K562 (cell line): ENCODE results near the gene LRRC59. TPM values are rescaled to one million over a fixed set of nuclear protein-coding genes. Genes with fewer than 3 reads are reported as not detected.

ENCODE experiments used
- CBFB ChIP-seq: sonication (generic); formaldehyde crosslinking; IDR thresholded peaks from 2 replicates; pipeline ENCODE4 v1.4.0; 2020; ENCODE audit warnings: mild to moderate bottlenecking, missing genetic modification reagents
- DPF2 ChIP-seq: fragments of 450-650 bp; IDR thresholded peaks from 2 replicates; pipeline ENCODE4 v1.6.1; 2016
- E2F8 ChIP-seq: fragments of 450-650 bp; IDR thresholded peaks from 2 replicates; pipeline ENCODE4 v1.7.1; 2018; ENCODE audit warnings: mild to moderate bottlenecking, low read depth; ENCODE audit not compliant: partially characterized antibody
- EP300 ChIP-seq: IDR thresholded peaks from 2 replicates; pipeline ENCODE4 v1.6.1; 2012; ENCODE audit warnings: low read length, improper control_type of control experiment
- EZH2 ChIP-seq: IDR thresholded peaks from 2 replicates; pipeline ENCODE4 v1.6.1; 2012; ENCODE audit warnings: low read depth, mild to moderate bottlenecking, inconsistent platforms, low read length, borderline replicate concordance
- FOSL1 ChIP-seq: fragments of 200-800 bp; sonication (Bioruptor generic); conservative IDR thresholded peaks from 2 replicates; pipeline ENCODE4 v1.6.1; 2016; ENCODE audit warnings: missing genetic modification characterization, missing compliant biosample characterization
- HCFC1 ChIP-seq: IDR thresholded peaks from 2 replicates; pipeline ENCODE4 v1.6.1; 2012; ENCODE audit warnings: low read depth, low read length, improper control_type of control experiment
- MXD1 ChIP-seq: fragments of 250-450 bp; sonication (Bioruptor Pico); IDR thresholded peaks from 2 replicates; pipeline ENCODE4 v1.8.0; 2021; ENCODE audit warnings: borderline replicate concordance, mild to moderate bottlenecking, moderate library complexity; ENCODE audit not compliant: poor library complexity, severe bottlenecking
- TCF3 ChIP-seq: sonication (generic); formaldehyde crosslinking; IDR thresholded peaks from 2 replicates; pipeline ENCODE4 v1.4.0; 2020; ENCODE audit warnings: mild to moderate bottlenecking, missing genetic modification reagents
- TFE3 ChIP-seq: fragments of 450-650 bp; formaldehyde crosslinking; IDR thresholded peaks from 2 replicates; pipeline ENCODE4 v1.4.0; 2020; ENCODE audit warnings: mild to moderate bottlenecking, mixed read lengths
- XRCC5 ChIP-seq: fragments of 200-400 bp; formaldehyde crosslinking; IDR thresholded peaks from 2 replicates; pipeline ENCODE4 v1.6.1; 2017; ENCODE audit warnings: low read depth, mild to moderate bottlenecking, low read length
- ZBTB7A ChIP-seq: IDR thresholded peaks from 2 replicates; pipeline ENCODE4 v1.6.1; 2011; ENCODE audit warnings: low read depth, mild to moderate bottlenecking, low read length, moderate library complexity, borderline replicate concordance; ENCODE audit not compliant: control insufficient read depth
- ZFP36 ChIP-seq: fragments of 150-350 bp; IDR thresholded peaks from 2 replicates; pipeline ENCODE4 v1.6.1; 2018; ENCODE audit warnings: low read length, low read depth; ENCODE audit not compliant: partially characterized antibody
- ZNF280A ChIP-seq: fragments of 450-650 bp; IDR thresholded peaks from 2 replicates; pipeline ENCODE4 v1.6.1; 2018; ENCODE audit warnings: mild to moderate bottlenecking, low read depth; ENCODE audit not compliant: partially characterized antibody
- polyA plus RNA-seq, 8 experiments: library from polyadenylated mRNA; depleted of rRNA in 4 of 8; stranded (reverse) in 5 of 8; unstranded in 3 of 8; fragments of >200 nt; fragmentation: Nextera tagmentation in 2 of 8; fragmentation: Illumina TruSeq in 1 of 8; extraction: Ambion mirVana in 2 of 8; extraction: Trizol in 1 of 8; gene quantifications; 2 replicates each; pipeline versions ENCODE4 v1.2.1 to v1.2.3, GENCODE V29; 2011 to 2014; ENCODE audit warnings: inconsistent platforms in 1 of 8, missing spikeins in 1 of 8
- total RNA-seq, 7 experiments: library from RNA; depleted of rRNA in 6 of 7; stranded (reverse); fragments of >200 nt in 6 of 7; fragmentation: Illumina TruSeq in 2 of 7; extraction: Trizol in 2 of 7; gene quantifications; 2 replicates each; pipeline versions ENCODE4 v1.2.1 to v1.2.3, GENCODE V29; 2011 to 2021; ENCODE audit warnings: low replicate concordance in 1 of 7

Gene LRRC59
- total and polyA plus RNA-seq, 9 of the 15 experiments (the other 6 are each of a cell fraction or from before 2014, with no cell fraction given): 27.8 to 244 (median 154) TPM

GRCh38 chr17:50397919-50398285 is 579 bp upstream of the LRRC59 start (continued):
- TF ChIP-seq TFE3 (CRISPR knock-in tag) (no peak), ZFP36 (no peak), EZH2 (no peak), TCF3 (CRISPR knock-in tag) (no peak), XRCC5 (no peak), EP300 (no peak), FOSL1 (tag) (no peak), CBFB (CRISPR knock-in tag) (no peak), ZNF280A (no peak), DPF2 (0 out of 2 replicates have a peak, but pooled peaks have one; percentile 23), MXD1 (CRISPR knock-in tag) (no peak), E2F8 (no peak), ZBTB7A (peak; percentile 16; the same call in 1 of the 2 replicates), HCFC1 (no peak)
- TF ChIP-seq, all 486 proteins: peak for 3
